Activated CD4-positive, alpha-beta memory T cell treated with anti-CD3 and anti-CD28 coated beads, Interleukin-2, amount 10 ng/mL, durations not matched to agents 7 days and 5 days (primary cell): ENCODE results near the gene ZFTA. TPM values are rescaled to one million over a fixed set of nuclear protein-coding genes. Genes with fewer than 3 reads are reported as not detected.
"Not testable (repeated sequence)": the region's sequence is repeated elsewhere in the genome, so short reads cannot be mapped to it uniquely, and the experiment has no call there.

ENCODE experiments used
- CTCF ChIA-PET: fragments of 350-600 bp; sonication (Branson Sonifier 250); formaldehyde crosslinking; loops from one replicate; lab custom pipeline; 2021; ENCODE audit warnings: antibody characterized with exemption, inconsistent platforms; lab: Charles Lee
- POLR2A ChIA-PET: fragments of 350-600 bp; sonication (Branson Sonifier 250); formaldehyde crosslinking; loops from one replicate; lab custom pipeline; 2021; ENCODE audit warnings: antibody characterized with exemption; lab: Charles Lee
- DNase-seq: peaks from one replicate; pipeline ENCODE4 v3.0.0-alpha.2; 2020
- H3K27ac Mint-ChIP-seq: one replicate; pipeline ENCODE4 v1.8.0; 2021; ENCODE audit warnings: mild to moderate bottlenecking, mixed read lengths
- H3K27me3 Mint-ChIP-seq: one replicate; pipeline ENCODE4 v1.8.0; 2021; ENCODE audit warnings: mixed read lengths
- H3K36me3 Mint-ChIP-seq: one replicate; pipeline ENCODE4 v1.8.0; 2021; ENCODE audit warnings: low read depth, mixed read lengths
- H3K4me1 Mint-ChIP-seq: one replicate; pipeline ENCODE4 v1.8.0; 2021; ENCODE audit warnings: mixed read lengths
- H3K4me3 Mint-ChIP-seq: one replicate; pipeline ENCODE4 v1.8.0; 2021; ENCODE audit warnings: mild to moderate bottlenecking, mixed read lengths
- H3K9me3 Mint-ChIP-seq: one replicate; pipeline ENCODE4 v1.8.0; 2021; ENCODE audit warnings: mixed read lengths
- total RNA-seq, 2 experiments: library from RNA; stranded (reverse); gene quantifications; one replicate each; pipeline ENCODE4 v1.2.3, GENCODE V29; 2021

ZFTA gene
- total RNA-seq: 1 to 10 TPM; 1.1 to 1.7 TPM

- no peaks in the 10 kb centered on the region for H3K9me3 Mint-ChIP-seq
- ChIA-PET CTCF (interaction anchor here (0.7 to 3.0 kb wide), 19 partner anchors 10 to 380 kb away, joined by 3 to 17 read pairs (median 3); partner anchors contain the start of gene RTN3), POLR2A (interaction anchor here (1.5 kb wide), 1 partner anchor 217 kb away, joined by 3 read pairs; the partner anchor contains the start of gene OTUB1)
- H3K27me3 Mint-ChIP-seq: peaks cover 31% of the 10 kb centered on the region
- no peaks in the 10 kb centered on the region for H3K36me3 Mint-ChIP-seq
- H3K4me3 Mint-ChIP-seq: peak within 1 kb of the TSS; percentile 90
- DNase-seq: peak; percentile 57
- H3K27ac Mint-ChIP-seq: peak within 1 kb of the TSS; percentile 2
- peaks cover 13% of the 10 kb centered on the region for H3K4me1 Mint-ChIP-seq
These were observed at the start of gene ZFTA for GRCh38 chr11:63768237-63769041. Gene ZFTA (minus strand): TSS chr11:63768775. CDS start chr11:63768622, 153 bp downstream.

DNA sequence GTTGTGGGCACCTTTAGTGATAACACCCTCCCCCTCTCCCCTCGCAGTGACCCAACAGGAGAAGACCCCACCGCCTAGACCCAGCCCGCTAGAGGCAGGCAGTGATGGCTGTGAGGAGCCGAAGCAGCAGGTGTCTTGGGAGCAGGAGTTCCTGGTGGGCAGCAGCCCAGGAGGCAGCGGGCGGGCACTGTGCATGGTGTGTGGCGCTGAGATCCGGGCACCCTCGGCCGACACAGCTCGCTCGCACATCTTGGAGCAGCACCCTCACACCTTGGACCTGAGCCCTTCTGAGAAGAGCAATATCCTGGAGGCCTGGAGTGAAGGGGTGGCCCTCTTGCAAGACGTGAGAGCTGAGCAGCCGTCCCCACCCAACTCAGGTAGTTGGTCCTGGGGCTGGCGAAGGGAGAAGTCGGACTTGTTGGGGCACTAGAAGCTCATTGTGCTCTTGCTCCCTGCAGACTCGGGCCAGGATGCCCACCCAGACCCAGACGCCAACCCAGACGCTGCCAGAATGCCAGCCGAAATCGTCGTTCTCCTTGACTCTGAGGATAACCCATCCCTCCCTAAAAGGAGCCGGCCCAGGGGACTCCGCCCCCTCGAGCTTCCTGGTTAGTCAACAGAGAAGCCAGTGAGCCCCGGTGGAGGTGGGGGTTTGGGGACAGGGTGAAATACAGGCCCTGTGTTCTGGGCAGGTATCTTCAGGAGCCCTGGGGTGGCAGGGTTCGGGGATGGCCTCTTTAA, 49.4 kb upstream of the ZFTA start:
- Mint-ChIP-seq H3K27ac (no peak overlapping the region), H3K4me1 (peaks cover 27% of the 10 kb centered on the region), H3K9me3 (no peaks in the 10 kb centered on the region), H3K27me3 (no peaks in the 10 kb centered on the region), H3K4me3 (no peak overlapping the region), H3K36me3 (peaks cover 56% of the 10 kb centered on the region)
- no peak for DNase-seq
- ChIA-PET CTCF (interaction anchor here (1.4 kb wide), 1 partner anchor 19 kb away, joined by 5 read pairs; no protein-coding TSS in a partner anchor), POLR2A (no interaction called here)

DNA sequence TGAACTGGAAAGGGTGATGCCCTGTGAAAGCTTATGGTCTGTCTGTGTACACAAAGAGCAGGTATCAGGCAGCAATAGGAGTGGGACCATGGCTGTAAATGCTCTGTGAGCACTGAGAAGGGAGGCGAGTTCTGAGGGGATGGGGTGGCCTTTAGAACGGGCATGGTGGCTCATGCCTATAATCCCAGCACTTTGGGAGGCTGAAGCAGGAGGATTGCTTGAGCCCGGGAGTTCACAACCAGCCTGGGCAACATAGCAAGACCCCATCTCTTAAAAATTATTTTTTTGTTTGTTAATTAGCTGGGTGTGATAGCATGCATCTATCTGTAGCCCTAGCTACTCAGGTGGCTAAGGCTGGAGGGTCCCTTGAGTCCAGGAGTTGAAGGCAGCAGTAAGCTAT, 48.2 kb upstream of the ZFTA start:
- Mint-ChIP-seq H3K9me3 (no peaks in the 10 kb centered on the region), H3K4me3 (no peak overlapping the region), H3K27me3 (no peaks in the 10 kb centered on the region), H3K4me1 (peaks cover 35% of the 10 kb centered on the region), H3K27ac (no peak overlapping the region), H3K36me3 (peaks cover 49% of the 10 kb centered on the region)
- CTCF ChIA-PET: interaction anchor here (1.4 kb wide), 2 partner anchors 19 to 20 kb away, joined by 4 to 5 read pairs; no protein-coding TSS in a partner anchor
- POLR2A ChIA-PET: no interaction called here
- no peak for DNase-seq

DNA sequence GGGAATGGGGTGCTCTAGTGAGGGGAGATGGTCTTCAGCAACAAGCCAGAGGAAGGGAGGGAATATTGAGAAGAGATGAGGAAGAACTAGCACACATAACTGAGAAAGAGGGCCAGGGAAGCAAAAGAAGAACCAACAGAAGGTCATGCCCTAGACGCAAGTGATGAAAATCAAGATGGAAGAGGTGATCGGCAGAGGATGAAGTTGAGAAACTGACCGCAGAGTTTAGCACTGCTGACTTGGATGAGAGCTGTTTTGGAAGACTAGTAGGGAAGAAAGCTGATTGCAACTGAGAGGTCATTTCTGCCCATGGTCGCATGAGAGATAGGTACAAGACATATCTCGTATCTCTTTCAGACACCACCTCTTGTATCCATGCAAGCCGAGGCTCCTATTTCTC, 47.6 kb upstream of the ZFTA start:
- POLR2A ChIA-PET: no interaction called here
- DNase-seq: no peak

DNA sequence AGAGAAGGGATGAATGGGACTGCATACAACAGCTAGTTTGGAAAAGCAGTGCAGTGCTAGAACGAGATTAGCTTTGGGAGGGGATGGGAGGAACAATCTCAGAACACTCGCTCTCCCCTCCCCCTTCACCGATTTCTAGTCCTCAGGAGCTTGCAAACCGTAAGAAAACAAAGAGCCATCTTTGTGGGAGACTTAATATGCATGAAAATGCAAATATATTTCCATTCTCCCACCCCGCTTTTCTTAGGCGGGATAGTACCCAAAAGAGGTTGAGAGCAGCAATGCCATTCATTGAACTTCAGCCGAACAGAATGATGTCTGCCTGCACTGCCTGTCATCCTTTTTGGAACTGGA, 45.8 kb upstream of the ZFTA start:
- peaks cover 3% of the 10 kb centered on the region for H3K27me3 Mint-ChIP-seq
- no peaks in the 10 kb centered on the region for H3K9me3 Mint-ChIP-seq
- ChIA-PET CTCF (interaction anchor here (0.8 kb wide), 1 partner anchor 46 kb away, joined by 3 read pairs; no protein-coding TSS in a partner anchor), POLR2A (interaction anchor here (0.6 to 1.2 kb wide), 3 partner anchors 78 to 393 kb away, joined by 3 to 4 read pairs (median 4); no protein-coding TSS in a partner anchor)
- H3K4me3 Mint-ChIP-seq: peak overlapping the region; percentile 80
- peak overlapping the region; percentile 30 for H3K27ac Mint-ChIP-seq
- H3K36me3 Mint-ChIP-seq: peaks cover 35% of the 10 kb centered on the region
- DNase-seq: no peak
- peaks cover 42% of the 10 kb centered on the region for H3K4me1 Mint-ChIP-seq

More for the DNA sequence above, 47.6 kb upstream of the ZFTA start:
- H3K36me3 Mint-ChIP-seq: peaks cover 46% of the 10 kb centered on the region
- CTCF ChIA-PET: interaction anchor here (1.4 kb wide), 1 partner anchor 19 kb away, joined by 4 read pairs; no protein-coding TSS in a partner anchor
- no peak overlapping the region for H3K4me3 Mint-ChIP-seq
- H3K4me1 Mint-ChIP-seq: peaks cover 38% of the 10 kb centered on the region
- no peak overlapping the region for H3K27ac Mint-ChIP-seq
- no peaks in the 10 kb centered on the region for H3K9me3 Mint-ChIP-seq
- H3K27me3 Mint-ChIP-seq: no peaks in the 10 kb centered on the region

- ChIA-PET POLR2A (interaction anchor here (0.6 to 1.2 kb wide), 3 partner anchors 78 to 393 kb away, joined by 3 to 4 read pairs (median 4); no protein-coding TSS in a partner anchor), CTCF (interaction anchor here (0.8 kb wide), 1 partner anchor 46 kb away, joined by 3 read pairs; no protein-coding TSS in a partner anchor)
- Mint-ChIP-seq H3K27me3 (peaks cover 3% of the 10 kb centered on the region), H3K36me3 (peaks cover 32% of the 10 kb centered on the region), H3K9me3 (no peaks in the 10 kb centered on the region), H3K4me3 (peak overlapping the region; percentile 80), H3K27ac (peak overlapping the region; percentile 30), H3K4me1 (peaks cover 42% of the 10 kb centered on the region)
- peak; percentile 54 for DNase-seq
These were observed 45.2 kb upstream of the ZFTA start for GRCh38 chr11:63813563-63814382.

DNA sequence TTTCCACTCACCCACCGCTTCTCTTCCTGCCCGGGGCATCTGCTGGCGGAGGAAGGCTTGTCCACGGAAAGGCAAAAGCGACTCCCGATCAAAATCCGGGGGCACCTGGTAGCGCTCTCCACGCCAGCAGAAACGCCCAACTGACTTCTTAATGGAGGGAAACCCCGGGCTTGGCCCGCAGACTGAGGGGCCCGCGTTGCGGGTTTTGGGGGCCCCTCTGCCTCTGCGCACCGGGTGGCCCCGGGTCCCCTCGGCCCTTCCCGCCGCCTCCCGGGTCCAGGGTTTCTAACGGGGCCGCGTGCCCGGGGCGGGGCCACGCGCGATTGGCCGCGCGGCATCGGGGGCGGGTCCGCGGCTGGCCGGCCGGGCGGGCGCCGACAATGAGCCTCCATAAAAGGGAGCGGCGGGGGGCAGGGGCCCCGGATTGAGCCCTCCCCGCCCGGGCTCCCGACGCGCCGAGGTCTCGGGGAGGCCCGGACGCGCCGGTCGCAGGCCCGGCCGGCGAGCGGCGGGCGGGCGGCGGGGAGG, 44.5 kb upstream of the ZFTA start, which contains the start of gene SPINDOC:
Gene SPINDOC (plus strand): TSS at position 422 of the 528 bp plus-strand sequence. CDS start 231 bp downstream, outside the sequence.
- POLR2A ChIA-PET: interaction anchor here (1.0 kb wide), 1 partner anchor 79 kb away, joined by 4 read pairs; no protein-coding TSS in a partner anchor
- H3K27ac Mint-ChIP-seq: peak within 1 kb of the TSS; percentile 30
- H3K27me3 Mint-ChIP-seq: peaks cover 3% of the 10 kb centered on the region
- H3K9me3 Mint-ChIP-seq: no peaks in the 10 kb centered on the region
- H3K4me1 Mint-ChIP-seq: peaks cover 42% of the 10 kb centered on the region
- peak; percentile 81 for DNase-seq
- CTCF ChIA-PET: no interaction called here
- peaks cover 26% of the 10 kb centered on the region for H3K36me3 Mint-ChIP-seq
- H3K4me3 Mint-ChIP-seq: peak within 1 kb of the TSS; percentile 80

DNA sequence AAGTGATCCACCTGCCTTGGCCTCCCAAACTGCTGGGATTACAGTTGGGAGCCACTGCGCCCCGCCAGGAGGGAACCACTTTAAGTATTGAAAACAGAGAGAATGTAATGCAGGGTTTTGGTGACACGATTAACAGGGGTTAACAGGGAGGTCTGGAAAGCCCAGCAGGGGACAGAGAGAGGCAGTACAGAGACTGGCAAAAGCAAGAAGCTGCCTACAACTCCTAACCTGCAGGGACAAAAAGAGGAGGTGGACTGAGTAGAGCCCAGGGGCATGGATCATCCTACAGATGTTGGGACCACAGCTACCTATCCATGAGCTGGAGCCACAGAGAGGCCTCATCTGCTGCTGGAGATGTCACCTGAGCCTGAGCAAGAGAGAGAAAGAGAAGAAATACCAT, 42.9 kb upstream of the ZFTA start:
- Mint-ChIP-seq H3K27ac (no peak overlapping the region), H3K4me1 (peaks cover 37% of the 10 kb centered on the region), H3K9me3 (no peaks in the 10 kb centered on the region), H3K4me3 (peak overlapping the region; percentile 33), H3K36me3 (peaks cover 15% of the 10 kb centered on the region), H3K27me3 (peaks cover 3% of the 10 kb centered on the region)
- no peak for DNase-seq
- ChIA-PET POLR2A (interaction anchor here (1.1 kb wide), 1 partner anchor 10 kb away, joined by 3 read pairs; no protein-coding TSS in a partner anchor), CTCF (no interaction called here)

DNA sequence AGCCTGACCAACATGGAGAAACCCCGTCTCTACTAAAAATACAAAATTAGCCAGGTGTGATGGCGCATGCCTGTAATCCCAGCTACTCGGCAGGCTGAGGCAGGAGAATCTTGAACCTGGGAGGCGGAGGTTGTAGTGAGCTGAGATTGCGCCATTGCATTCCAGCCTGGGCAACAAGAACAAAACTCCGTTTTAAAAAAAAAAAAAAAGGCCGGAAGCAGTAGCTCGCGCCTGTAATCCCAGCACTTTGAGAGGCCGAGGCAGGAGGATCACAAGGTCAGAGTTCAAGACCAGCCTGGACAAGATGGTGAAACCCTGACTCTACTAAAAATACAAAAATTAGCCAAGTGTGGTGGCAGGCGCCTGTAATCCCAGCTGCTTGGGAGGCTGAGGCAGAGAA, 41.8 kb upstream of the ZFTA start:
- H3K36me3 Mint-ChIP-seq, CTCF ChIA-PET, H3K27ac Mint-ChIP-seq, DNase-seq, H3K9me3 Mint-ChIP-seq, H3K27me3 Mint-ChIP-seq, H3K4me3 Mint-ChIP-seq, POLR2A ChIA-PET: not testable (repeated sequence)
- peaks cover 28% of the 10 kb centered on the region for H3K4me1 Mint-ChIP-seq

DNA sequence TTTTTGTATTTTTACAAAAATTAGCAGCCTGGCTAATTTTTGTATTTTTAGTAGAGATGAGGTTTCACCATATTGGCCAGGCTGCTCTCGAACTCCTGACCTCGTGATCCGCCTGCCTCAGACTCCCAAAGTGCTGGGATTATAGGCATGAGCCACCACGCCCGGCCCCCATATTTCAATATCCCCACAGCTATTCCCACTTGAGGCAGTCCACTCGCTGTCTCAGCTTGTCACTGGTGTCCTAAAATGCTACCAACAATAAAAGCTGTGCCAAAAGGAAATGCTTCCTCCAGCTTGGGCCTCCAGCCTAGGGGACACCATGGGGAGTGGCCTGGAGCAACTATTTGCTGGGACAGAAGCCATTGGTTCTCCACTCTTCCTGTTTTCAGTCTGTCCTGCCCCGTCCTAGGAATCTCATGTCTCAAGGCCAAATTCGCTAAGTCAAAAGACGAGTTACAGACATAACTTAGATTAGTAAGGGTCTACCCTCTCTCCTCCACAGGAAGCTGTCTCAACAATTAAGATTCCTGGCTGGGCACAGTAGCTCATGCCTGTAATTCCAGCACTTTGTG, 37.4 kb upstream of the ZFTA start:
- H3K27me3 Mint-ChIP-seq: peaks cover 4% of the 10 kb centered on the region
- H3K27ac Mint-ChIP-seq: no peak overlapping the region
- peaks cover 2% of the 10 kb centered on the region for H3K4me1 Mint-ChIP-seq
- CTCF ChIA-PET: no interaction called here
- no peaks in the 10 kb centered on the region for H3K36me3 Mint-ChIP-seq
- H3K9me3 Mint-ChIP-seq: no peaks in the 10 kb centered on the region
- POLR2A ChIA-PET: no interaction called here
- DNase-seq: no peak
- no peak overlapping the region for H3K4me3 Mint-ChIP-seq

DNA sequence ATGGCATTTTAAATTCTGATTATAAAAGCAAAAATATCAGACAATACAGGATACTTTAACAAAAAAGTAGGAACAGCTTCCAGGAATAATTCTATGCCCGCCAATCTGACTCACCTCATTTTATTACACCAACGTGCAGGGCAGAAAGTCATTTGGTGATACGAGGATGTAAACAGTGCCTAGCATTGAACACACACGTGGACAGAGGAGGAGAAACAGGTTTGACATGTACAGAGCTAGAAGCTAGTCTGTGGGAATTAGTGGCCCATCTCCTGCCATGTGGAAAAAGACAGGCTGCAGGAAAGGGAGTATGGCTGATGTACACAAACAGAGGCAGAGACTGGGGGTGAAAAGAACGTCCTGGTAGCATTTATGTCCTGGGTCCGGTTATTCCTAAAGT, 35.7 kb upstream of the ZFTA start:
- ChIA-PET POLR2A (interaction anchor here (0.6 kb wide), 1 partner anchor 578 kb away, joined by 3 read pairs; no protein-coding TSS in a partner anchor), CTCF (no interaction called here)
- Mint-ChIP-seq H3K4me1 (no peaks in the 10 kb centered on the region), H3K9me3 (no peaks in the 10 kb centered on the region), H3K27ac (no peak overlapping the region), H3K27me3 (peaks cover 5% of the 10 kb centered on the region), H3K36me3 (no peaks in the 10 kb centered on the region), H3K4me3 (no peak overlapping the region)
- no peak for DNase-seq
